WTC11 (cell line): ENCODE results near the gene SSBP2. TPM values are rescaled to one million over a fixed set of nuclear protein-coding genes. Genes with fewer than 3 reads are reported as not detected.

Experiments used
- ATAC-seq: fragments of 200-7000 bp; cut with Tn5 transposase; 2 replicates; pipeline ENCODE4 v1.10.0; 2021; ENCODE audit warnings: mild to moderate bottlenecking, moderate library complexity
- CTCF ChIA-PET: fragments of 300-600 bp; sonication (Branson Sonifier 250); formaldehyde crosslinking; loops from one replicate; lab custom pipeline; 2021; ENCODE audit warnings: antibody characterized with exemption; lab: Charles Lee
- POLR2A ChIA-PET: fragments of 350-600 bp; sonication (Branson Sonifier 250); formaldehyde crosslinking; loops from one replicate; lab custom pipeline; 2021; ENCODE audit warnings: antibody characterized with exemption; lab: Charles Lee
- DNase-seq: peaks from one replicate; pipeline ENCODE4 v3.0.0; 2021; ENCODE audit warnings: low spot score
- H3K27ac Mint-ChIP-seq: 2 replicates; pipeline ENCODE4 v1.8.0; 2021; ENCODE audit warnings: mixed read lengths
- H3K27me3 Mint-ChIP-seq: 2 replicates; pipeline ENCODE4 v1.8.0; 2021; ENCODE audit warnings: low read depth, mild to moderate bottlenecking, moderate library complexity, mixed read lengths
- H3K36me3 Mint-ChIP-seq: 2 replicates; pipeline ENCODE4 v1.8.0; 2021; ENCODE audit warnings: mixed read lengths
- H3K4me1 Mint-ChIP-seq: 2 replicates; pipeline ENCODE4 v1.8.0; 2022; ENCODE audit warnings: mixed read lengths
- H3K4me3 Mint-ChIP-seq: 2 replicates; pipeline ENCODE4 v1.8.0; 2021; ENCODE audit warnings: mild to moderate bottlenecking, moderate library complexity, mixed read lengths
- H3K9me3 Mint-ChIP-seq: 2 replicates; pipeline ENCODE4 v1.8.0; 2021; ENCODE audit warnings: mixed read lengths
- E2F1 ChIP-seq: sonication (generic); formaldehyde crosslinking; IDR thresholded peaks from 2 replicates; pipeline ENCODE4 v1.8.0; 2022; ENCODE audit warnings: mild to moderate bottlenecking, missing genetic modification reagents
- ERG ChIP-seq: fragments of 250-450 bp; sonication (Bioruptor Pico); IDR thresholded peaks from 2 replicates; pipeline ENCODE4 v1.8.0; 2021; ENCODE audit warnings: mild to moderate bottlenecking
- HMGXB4 ChIP-seq: sonication (generic); formaldehyde crosslinking; IDR thresholded peaks from 2 replicates; pipeline ENCODE4 v1.8.1; 2023; ENCODE audit warnings: mild to moderate bottlenecking, moderate library complexity, missing genetic modification reagents
- MXD4 ChIP-seq: fragments of 250-450 bp; sonication (Bioruptor Pico); IDR thresholded peaks from 2 replicates; pipeline ENCODE4 v1.8.0; 2021; ENCODE audit warnings: mild to moderate bottlenecking, moderate library complexity, borderline replicate concordance
- NR1H2 ChIP-seq: sonication (generic); formaldehyde crosslinking; IDR thresholded peaks from 2 replicates; pipeline ENCODE4 v1.9.0; 2021; ENCODE audit warnings: mild to moderate bottlenecking, moderate library complexity, missing genetic modification reagents
- SMAD4 ChIP-seq: sonication (generic); formaldehyde crosslinking; IDR thresholded peaks from 2 replicates; pipeline ENCODE4 v1.8.0; 2022; ENCODE audit warnings: mild to moderate bottlenecking, missing genetic modification reagents
- SP1 ChIP-seq: sonication (generic); formaldehyde crosslinking; conservative IDR thresholded peaks from 2 replicates; pipeline ENCODE4 v1.8.1; 2022; ENCODE audit warnings: missing genetic modification reagents
- TCF7 ChIP-seq: sonication (generic); formaldehyde crosslinking; IDR thresholded peaks from 2 replicates; pipeline ENCODE4 v1.8.0; 2022; ENCODE audit warnings: mild to moderate bottlenecking, low read depth, missing genetic modification reagents, moderate library complexity
- ZNF219 ChIP-seq: sonication (generic); formaldehyde crosslinking; IDR thresholded peaks from 2 replicates; pipeline ENCODE4 v1.8.0; 2023; ENCODE audit warnings: missing genetic modification reagents, mild to moderate bottlenecking, borderline replicate concordance
- ZNF232 ChIP-seq: sonication (generic); formaldehyde crosslinking; IDR thresholded peaks from 2 replicates; pipeline ENCODE4 v1.8.0; 2022; ENCODE audit warnings: mild to moderate bottlenecking, missing genetic modification reagents
- total RNA-seq: library from RNA; stranded (reverse); gene quantifications from 3 replicates; pipeline ENCODE4 v1.2.3, GENCODE V29; 2021
- TF ChIP-seq, protein P1 (sequence below): fragments of 250-450 bp; sonication (Bioruptor Pico); IDR thresholded peaks from 2 replicates; pipeline ENCODE4 v1.9.0; 2021; ENCODE audit warnings: mild to moderate bottlenecking
- TF ChIP-seq, protein P2 (sequence below): sonication (generic); formaldehyde crosslinking; IDR thresholded peaks from 2 replicates; pipeline ENCODE4 v1.8.1; 2023; ENCODE audit warnings: mild to moderate bottlenecking, missing genetic modification reagents, moderate library complexity
- TF ChIP-seq, protein P3 (sequence below): sonication (generic); formaldehyde crosslinking; IDR thresholded peaks from 2 replicates; pipeline ENCODE4 v1.8.1; 2022; ENCODE audit warnings: low read depth, mild to moderate bottlenecking, moderate library complexity, missing genetic modification reagents, borderline replicate concordance
- TF ChIP-seq, protein P4 (sequence below): sonication (generic); formaldehyde crosslinking; IDR thresholded peaks from 2 replicates; pipeline ENCODE4 v1.8.0; 2023; ENCODE audit warnings: mild to moderate bottlenecking, missing genetic modification reagents
- TF ChIP-seq, protein P5 (sequence below): sonication (generic); formaldehyde crosslinking; IDR thresholded peaks from 2 replicates; pipeline ENCODE4 v1.8.0; 2022; ENCODE audit warnings: mild to moderate bottlenecking, missing genetic modification reagents
- TF ChIP-seq, protein P6 (sequence below): sonication (generic); formaldehyde crosslinking; IDR thresholded peaks from 2 replicates; pipeline ENCODE4 v1.8.1; 2022; ENCODE audit warnings: mild to moderate bottlenecking, missing genetic modification reagents, moderate library complexity, borderline replicate concordance

The SSBP2 gene
- total RNA-seq, 1 experiment from 2014 or later = 24.9 TPM

DNA sequence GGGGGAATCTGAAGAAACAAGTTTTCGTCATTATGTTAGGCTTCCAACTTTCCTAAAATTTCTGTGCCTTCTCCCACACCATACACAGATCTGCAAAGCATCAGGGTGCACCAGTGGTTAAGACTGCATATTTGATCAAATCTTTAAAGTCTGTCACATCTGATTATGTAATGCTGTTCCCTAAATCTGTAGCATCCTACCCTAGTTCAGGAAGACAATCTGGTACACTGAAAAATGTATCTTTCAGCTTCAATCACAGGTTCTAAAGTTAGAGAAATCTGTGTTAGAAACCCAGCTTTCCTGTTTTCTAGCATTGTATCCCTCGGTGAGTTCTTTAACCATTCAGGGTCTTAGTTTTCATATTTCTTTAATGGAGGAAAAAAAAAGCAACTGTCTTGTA lies 3.9 kb downstream of the SSBP2 start:
- Mint-ChIP-seq H3K36me3 (no peaks in the 10 kb centered on the region), H3K27me3 (peaks cover 13% of the 10 kb centered on the region), H3K27ac (no peak overlapping the region)
- no peak for TF ChIP-seq TCF7
- TF ChIP-seq HMGXB4 (CRISPR knock-in tag) = no peak
- TF ChIP-seq, protein P1, sequence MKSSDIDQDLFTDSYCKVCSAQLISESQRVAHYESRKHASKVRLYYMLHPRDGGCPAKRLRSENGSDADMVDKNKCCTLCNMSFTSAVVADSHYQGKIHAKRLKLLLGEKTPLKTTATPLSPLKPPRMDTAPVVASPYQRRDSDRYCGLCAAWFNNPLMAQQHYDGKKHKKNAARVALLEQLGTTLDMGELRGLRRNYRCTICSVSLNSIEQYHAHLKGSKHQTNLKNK (CRISPR knock-in tag) = no peak
- TF ChIP-seq, protein P2, sequence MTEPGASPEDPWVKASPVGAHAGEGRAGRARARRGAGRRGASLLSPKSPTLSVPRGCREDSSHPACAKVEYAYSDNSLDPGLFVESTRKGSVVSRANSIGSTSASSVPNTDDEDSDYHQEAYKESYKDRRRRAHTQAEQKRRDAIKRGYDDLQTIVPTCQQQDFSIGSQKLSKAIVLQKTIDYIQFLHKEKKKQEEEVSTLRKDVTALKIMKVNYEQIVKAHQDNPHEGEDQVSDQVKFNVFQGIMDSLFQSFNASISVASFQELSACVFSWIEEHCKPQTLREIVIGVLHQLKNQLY (CRISPR knock-in tag) = no peak
- TF ChIP-seq SMAD4 (CRISPR knock-in tag) = no peak
- TF ChIP-seq, protein P3, sequence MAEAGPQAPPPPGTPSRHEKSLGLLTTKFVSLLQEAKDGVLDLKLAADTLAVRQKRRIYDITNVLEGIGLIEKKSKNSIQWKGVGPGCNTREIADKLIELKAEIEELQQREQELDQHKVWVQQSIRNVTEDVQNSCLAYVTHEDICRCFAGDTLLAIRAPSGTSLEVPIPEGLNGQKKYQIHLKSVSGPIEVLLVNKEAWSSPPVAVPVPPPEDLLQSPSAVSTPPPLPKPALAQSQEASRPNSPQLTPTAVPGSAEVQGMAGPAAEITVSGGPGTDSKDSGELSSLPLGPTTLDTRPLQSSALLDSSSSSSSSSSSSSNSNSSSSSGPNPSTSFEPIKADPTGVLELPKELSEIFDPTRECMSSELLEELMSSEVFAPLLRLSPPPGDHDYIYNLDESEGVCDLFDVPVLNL (CRISPR knock-in tag) = no peak
- TF ChIP-seq, all 79 proteins: peak for 0
- CTCF ChIA-PET = no interaction called here
- ATAC-seq (no peak), DNase-seq (no peak)
- Mint-ChIP-seq H3K4me1 (peaks cover 18% of the 10 kb centered on the region), H3K4me3 (no peak overlapping the region), H3K9me3 (no peaks in the 10 kb centered on the region)
- POLR2A ChIA-PET = no interaction called here

- no peak for ATAC-seq
- no peak overlapping the region for H3K27ac Mint-ChIP-seq
- CTCF ChIA-PET = interaction anchor here (1.0 to 1.2 kb wide), 2 partner anchors 116 to 117 kb away, joined by 3 read pairs; no protein-coding TSS in a partner anchor
- peaks cover 3% of the 10 kb centered on the region; the same call in 1 of the 2 replicates for H3K36me3 Mint-ChIP-seq
- peaks cover 4% of the 10 kb centered on the region for H3K4me1 Mint-ChIP-seq
- POLR2A ChIA-PET = no interaction called here
- H3K4me3 Mint-ChIP-seq = no peak overlapping the region
- TF ChIP-seq E2F1 (CRISPR knock-in tag) = no peak
- DNase-seq = no peak
- peaks cover 4% of the 10 kb centered on the region; the same call in 1 of the 2 replicates for H3K9me3 Mint-ChIP-seq
- no peaks in the 10 kb centered on the region for H3K27me3 Mint-ChIP-seq
These were observed 10.1 kb downstream of the SSBP2 start for GRCh38 chr5:81740758-81741157.

DNA sequence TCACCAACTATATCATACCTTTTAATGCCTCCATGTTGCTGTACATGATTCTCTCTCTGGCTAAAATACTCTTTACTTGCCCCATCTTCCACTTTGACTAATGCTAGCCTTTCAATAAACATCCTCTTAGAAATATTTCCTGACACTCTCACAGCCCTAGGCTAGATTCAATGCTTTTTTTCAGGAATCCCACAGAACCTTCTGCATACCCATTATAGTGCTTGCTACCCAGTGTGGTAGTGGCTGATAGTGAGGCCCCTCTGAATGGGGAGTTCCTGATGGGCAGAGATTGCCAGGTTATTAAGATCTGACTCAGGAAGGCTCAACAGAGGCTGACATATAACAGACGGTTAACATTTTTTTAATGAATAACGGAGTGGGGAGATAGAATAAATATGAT lies 11.6 kb downstream of the SSBP2 start:
- Mint-ChIP-seq H3K4me3 (no peak overlapping the region), H3K27me3 (no peaks in the 10 kb centered on the region), H3K9me3 (peaks cover 4% of the 10 kb centered on the region; the same call in 1 of the 2 replicates), H3K27ac (no peak overlapping the region), H3K36me3 (peaks cover 3% of the 10 kb centered on the region; the same call in 1 of the 2 replicates), H3K4me1 (peaks cover 4% of the 10 kb centered on the region)
- POLR2A ChIA-PET = no interaction called here
- no peak for ATAC-seq
- CTCF ChIA-PET = no interaction called here
- no peak for DNase-seq
- TF ChIP-seq SMAD4 (CRISPR knock-in tag) = no peak
- TF ChIP-seq, protein P3 (CRISPR knock-in tag) = no peak
- TF ChIP-seq, protein P4, sequence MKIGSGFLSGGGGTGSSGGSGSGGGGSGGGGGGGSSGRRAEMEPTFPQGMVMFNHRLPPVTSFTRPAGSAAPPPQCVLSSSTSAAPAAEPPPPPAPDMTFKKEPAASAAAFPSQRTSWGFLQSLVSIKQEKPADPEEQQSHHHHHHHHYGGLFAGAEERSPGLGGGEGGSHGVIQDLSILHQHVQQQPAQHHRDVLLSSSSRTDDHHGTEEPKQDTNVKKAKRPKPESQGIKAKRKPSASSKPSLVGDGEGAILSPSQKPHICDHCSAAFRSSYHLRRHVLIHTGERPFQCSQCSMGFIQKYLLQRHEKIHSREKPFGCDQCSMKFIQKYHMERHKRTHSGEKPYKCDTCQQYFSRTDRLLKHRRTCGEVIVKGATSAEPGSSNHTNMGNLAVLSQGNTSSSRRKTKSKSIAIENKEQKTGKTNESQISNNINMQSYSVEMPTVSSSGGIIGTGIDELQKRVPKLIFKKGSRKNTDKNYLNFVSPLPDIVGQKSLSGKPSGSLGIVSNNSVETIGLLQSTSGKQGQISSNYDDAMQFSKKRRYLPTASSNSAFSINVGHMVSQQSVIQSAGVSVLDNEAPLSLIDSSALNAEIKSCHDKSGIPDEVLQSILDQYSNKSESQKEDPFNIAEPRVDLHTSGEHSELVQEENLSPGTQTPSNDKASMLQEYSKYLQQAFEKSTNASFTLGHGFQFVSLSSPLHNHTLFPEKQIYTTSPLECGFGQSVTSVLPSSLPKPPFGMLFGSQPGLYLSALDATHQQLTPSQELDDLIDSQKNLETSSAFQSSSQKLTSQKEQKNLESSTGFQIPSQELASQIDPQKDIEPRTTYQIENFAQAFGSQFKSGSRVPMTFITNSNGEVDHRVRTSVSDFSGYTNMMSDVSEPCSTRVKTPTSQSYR (CRISPR knock-in tag) = no peak
- TF ChIP-seq ZNF232 (CRISPR knock-in tag) = no peak
- TF ChIP-seq ZNF219 = no peak
- TF ChIP-seq SP1 (CRISPR knock-in tag) = no peak
- TF ChIP-seq, protein P5, sequence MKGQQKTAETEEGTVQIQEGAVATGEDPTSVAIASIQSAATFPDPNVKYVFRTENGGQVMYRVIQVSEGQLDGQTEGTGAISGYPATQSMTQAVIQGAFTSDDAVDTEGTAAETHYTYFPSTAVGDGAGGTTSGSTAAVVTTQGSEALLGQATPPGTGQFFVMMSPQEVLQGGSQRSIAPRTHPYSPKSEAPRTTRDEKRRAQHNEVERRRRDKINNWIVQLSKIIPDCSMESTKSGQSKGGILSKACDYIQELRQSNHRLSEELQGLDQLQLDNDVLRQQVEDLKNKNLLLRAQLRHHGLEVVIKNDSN (CRISPR knock-in tag) = no peak
- TF ChIP-seq ERG (CRISPR knock-in tag) = no peak
- no peak for TF ChIP-seq NR1H2
- TF ChIP-seq, protein P6, sequence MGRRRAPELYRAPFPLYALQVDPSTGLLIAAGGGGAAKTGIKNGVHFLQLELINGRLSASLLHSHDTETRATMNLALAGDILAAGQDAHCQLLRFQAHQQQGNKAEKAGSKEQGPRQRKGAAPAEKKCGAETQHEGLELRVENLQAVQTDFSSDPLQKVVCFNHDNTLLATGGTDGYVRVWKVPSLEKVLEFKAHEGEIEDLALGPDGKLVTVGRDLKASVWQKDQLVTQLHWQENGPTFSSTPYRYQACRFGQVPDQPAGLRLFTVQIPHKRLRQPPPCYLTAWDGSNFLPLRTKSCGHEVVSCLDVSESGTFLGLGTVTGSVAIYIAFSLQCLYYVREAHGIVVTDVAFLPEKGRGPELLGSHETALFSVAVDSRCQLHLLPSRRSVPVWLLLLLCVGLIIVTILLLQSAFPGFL (CRISPR knock-in tag) = no peak
- no peak for TF ChIP-seq MXD4 (CRISPR knock-in tag)
